Panc1 (cell line): ENCODE data around the gene SPR. TPM values are rescaled to one million over a fixed set of nuclear protein-coding genes. Genes with fewer than 3 reads are reported as not detected.

ENCODE experiments used
- ATAC-seq: fragments of 200-7000 bp; cut with Tn5 transposase; 2 replicates; pipeline ENCODE4 v1.9.1; 2020; ENCODE audit warnings: mild to moderate bottlenecking, moderate library complexity
- BruUV-seq: library from RNA; stranded (reverse); fragments of 400-500 nt; replicated peaks from 2 replicates; lab custom pipeline; 2021; lab: Mats Ljungman, UMichigan
- CTCF ChIA-PET: fragments of 300-600 bp; sonication (Branson Sonifier 250); formaldehyde crosslinking; loops from one replicate; lab custom pipeline; 2022; ENCODE audit warnings: antibody characterized with exemption; lab: Charles Lee
- POLR2A ChIA-PET: fragments of 300-600 bp; sonication (Branson Sonifier 250); formaldehyde crosslinking; loops from one replicate; lab custom pipeline; 2022; ENCODE audit warnings: antibody characterized with exemption; lab: Charles Lee
- DNase-seq: peaks from one replicate; pipeline ENCODE4 v3.0.0-alpha.2; 2010; ENCODE audit warnings: low read depth, low spot score
- H3K27ac ChIP-seq: 2 replicates; pipeline ENCODE4 v1.5.1; 2011; ENCODE audit warnings: mild to moderate bottlenecking, low read length, inconsistent platforms
- H3K27me3 ChIP-seq: fragments of 200-500 bp; sonication (Bioruptor generic); 2 replicates; pipeline ENCODE4 v1.6.0; 2014; ENCODE audit warnings: low read length, inconsistent platforms; ENCODE audit not compliant: control insufficient read depth, insufficient read depth
- H3K36me3 ChIP-seq: fragments of 200-500 bp; sonication (Bioruptor generic); 2 replicates; pipeline ENCODE4 v1.5.1; 2014; ENCODE audit warnings: inconsistent platforms, mild to moderate bottlenecking, low read length, moderate library complexity; ENCODE audit not compliant: control insufficient read depth, insufficient read depth
- H3K4me1 ChIP-seq: 2 replicates; pipeline ENCODE4 v1.5.1; 2011; ENCODE audit warnings: inconsistent platforms, mild to moderate bottlenecking, low read length, moderate library complexity; ENCODE audit not compliant: control insufficient read depth, insufficient read depth
- H3K4me3 ChIP-seq, 2 experiments: 2 replicates each; pipeline ENCODE4 v1.5.1; 2011 to 2012; ENCODE audit warnings: low read depth in 2 of 2, low read length in 2 of 2, mild to moderate bottlenecking in 2 of 2, inconsistent platforms in 1 of 2, moderate library complexity in 1 of 2
- H3K9me3 ChIP-seq: fragments of 200-500 bp; sonication (Bioruptor generic); 2 replicates; pipeline ENCODE4 v1.5.1; 2014; ENCODE audit warnings: low read depth, mild to moderate bottlenecking, inconsistent platforms, low read length, moderate library complexity; ENCODE audit not compliant: control insufficient read depth, insufficient read depth
- CTCF ChIP-seq: fragments of 450-650 bp; IDR thresholded peaks from 2 replicates; pipeline ENCODE4 v1.5.1; 2017; ENCODE audit warnings: mild to moderate bottlenecking
- POLR2AphosphoS5 ChIP-seq: IDR thresholded peaks from 2 replicates; pipeline ENCODE4 v1.6.1; 2012; ENCODE audit warnings: mild to moderate bottlenecking, low read depth, low read length, moderate library complexity
- REST ChIP-seq, 2 experiments: IDR thresholded peaks; 2 replicates each; pipeline ENCODE4 v1.6.1; 2011 to 2012; ENCODE audit warnings: low read depth in 2 of 2, control low read depth in 1 of 2, low read length in 1 of 2, mild to moderate bottlenecking in 1 of 2, moderate library complexity in 1 of 2; ENCODE audit not compliant: insufficient read depth in 1 of 2
- SIN3A ChIP-seq: IDR thresholded peaks from 2 replicates; pipeline ENCODE4 v1.6.1; 2012; ENCODE audit warnings: low read depth, mild to moderate bottlenecking, low read length, moderate library complexity, borderline replicate concordance; ENCODE audit not compliant: insufficient read depth
- TCF7L2 ChIP-seq: IDR thresholded peaks from 2 replicates; pipeline ENCODE4 v1.6.1; 2011; ENCODE audit warnings: mild to moderate bottlenecking, low read depth, low read length, inconsistent platforms
- in situ Hi-C: cut with HindIII; loops from 2 replicates; pipeline ENCODE4 v1.10.0; 2016; ENCODE audit warnings: low sequenced_read_pairs, low pct_unique_long_range_greater_than_20kb
- intact Hi-C: fragments of 100-400 bp; cut with micrococcal nuclease; formaldehyde crosslinking; loops from one replicate; pipeline ENCODE4 v1.10.0; 2022; ENCODE audit not compliant: unreplicated experiment
- total RNA-seq: library from RNA; stranded (reverse); gene quantifications from one replicate; pipeline ENCODE4 v1.2.1, GENCODE V29; 2021; ENCODE audit not compliant: unreplicated experiment

SPR gene
- total RNA-seq, 1 experiment from 2014 or later = 75.4 TPM

- CTCF ChIA-PET = interaction anchor here (0.6 kb wide), 1 partner anchor 32 kb away, joined by 3 read pairs; no protein-coding TSS in a partner anchor
- BruUV-seq = no TSS peak
- peaks cover 32% of the 10 kb centered on the region for H3K27me3 ChIP-seq
- TF ChIP-seq SIN3A (no peak), TCF7L2 (no peak), CTCF (no peak), REST (IDR thresholded peaks at IDR 0.05; ENCODE audit: insufficient read depth in 1 of 2, low read depth in 2 of 2, low read length in 1 of 2) (no peak), POLR2AphosphoS5 (no peak)
- H3K4me3 ChIP-seq = no peak overlapping the region
- no peaks in the 10 kb centered on the region; the same call in 1 of the 2 replicates for H3K36me3 ChIP-seq
- intact Hi-C loops (no loop called here), in situ Hi-C loops (no loop called here)
- POLR2A ChIA-PET = no interaction called here
- ATAC-seq (no peak), DNase-seq (no peak)
- H3K4me1 ChIP-seq = peaks cover 9% of the 10 kb centered on the region
- no peaks in the 10 kb centered on the region for H3K9me3 ChIP-seq
- H3K27ac ChIP-seq = no peak overlapping the region
Measured at GRCh38 chr2:72919414-72920317, 32.5 kb downstream of the SPR start.

DNA sequence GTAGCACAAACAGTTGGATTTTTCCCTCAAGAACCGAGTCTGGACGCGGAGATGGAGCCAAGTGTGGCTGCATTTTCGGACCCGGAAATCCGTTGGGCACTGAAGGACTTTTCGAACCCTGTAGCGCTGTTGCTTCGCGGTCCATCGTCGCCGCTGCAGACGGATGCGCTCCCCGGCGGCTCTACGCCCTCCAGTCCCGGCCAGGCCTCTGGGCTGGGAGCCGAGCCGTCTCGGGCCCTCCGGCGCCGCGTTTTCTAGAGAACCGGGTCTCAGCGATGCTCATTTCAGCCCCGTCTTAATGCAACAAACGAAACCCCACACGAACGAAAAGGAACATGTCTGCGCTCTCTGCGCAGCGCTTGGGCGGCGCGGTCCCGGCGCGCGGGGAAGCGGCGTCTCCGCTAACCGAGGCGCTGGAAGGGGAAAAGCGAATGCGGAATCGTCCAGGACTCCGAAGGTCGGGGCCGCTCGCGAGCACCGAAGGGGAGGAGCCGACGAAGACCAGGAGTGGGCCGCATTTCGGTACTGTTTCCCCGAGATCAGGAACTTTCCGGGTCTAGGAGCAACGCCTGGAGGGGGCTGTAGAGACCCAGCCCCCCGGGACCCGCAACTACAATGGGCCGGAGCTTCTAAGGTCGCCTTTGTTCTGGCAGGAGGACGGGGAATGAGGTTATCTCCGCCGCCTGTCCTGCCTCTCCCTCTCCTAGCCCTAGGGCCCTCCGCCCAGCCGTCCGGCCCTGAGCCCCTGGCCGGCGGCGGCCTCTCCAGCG is 33.3 kb downstream of the SPR start:
- ATAC-seq (no peak), DNase-seq (no peak)
- ChIA-PET CTCF (no interaction called here), POLR2A (no interaction called here)
- no peaks in the 10 kb centered on the region; the same call in 1 of the 2 replicates for H3K36me3 ChIP-seq
- in situ Hi-C loops = no loop called here
- peaks cover 7% of the 10 kb centered on the region for H3K4me1 ChIP-seq
- H3K4me3 ChIP-seq = no peak overlapping the region
- intact Hi-C loops = no loop called here
- H3K9me3 ChIP-seq = no peaks in the 10 kb centered on the region
- no TSS peak for BruUV-seq
- TF ChIP-seq CTCF = no peak
- TF ChIP-seq TCF7L2 = no peak
- TF ChIP-seq POLR2AphosphoS5 = no peak
- no peak for TF ChIP-seq REST (IDR thresholded peaks at IDR 0.05; ENCODE audit: insufficient read depth in 1 of 2, low read depth in 2 of 2, low read length in 1 of 2)
- TF ChIP-seq SIN3A = no peak
- H3K27ac ChIP-seq = no peak overlapping the region
- H3K27me3 ChIP-seq = peaks cover 27% of the 10 kb centered on the region
